ENCODE data around the gene POLR2F.
A peak's percentile ranks its signal among the peaks of the same experiment; 100 is the strongest.

GRCh38 chr22:37982938-37983859, 29.7 kb downstream of the POLR2F start:
- TF ChIP-seq STAT5B (CRISPR knock-in tag; IDR thresholded peaks at IDR 0.05) (no peak), CTCF (IDR thresholded peaks at IDR 0.05 in 2 of 3, conservative IDR thresholded peaks at IDR 0.05 in 1 of 3; ENCODE audit: insufficient read depth in 2 of 3, low read depth in 1 of 3, low read length in 3 of 3) (peak; percentile 34 to 50 (median 38)), POLR2A (conservative IDR thresholded peaks at IDR 0.05) (no peak), TGIF2 (CRISPR knock-in tag; IDR thresholded peaks at IDR 0.05) (no peak), ERF (CRISPR knock-in tag; IDR thresholded peaks at IDR 0.05) (no peak), REST (IDR thresholded peaks at IDR 0.05; ENCODE audit: borderline replicate concordance) (no peak), REST (CRISPR knock-in tag; IDR thresholded peaks at IDR 0.05; ENCODE audit: low read depth) (no peak), HNRNPH1 (optimal IDR thresholded peaks at IDR 0.05; ENCODE audit: low read depth, low read length) (no peak), ZNF512 (tag; IDR thresholded peaks at IDR 0.05) (no peak)
